Liver (tissue), 9 donors: ENCODE data around the gene LANCL3. TPM values are rescaled to one million over a fixed set of nuclear protein-coding genes. Genes with fewer than 3 reads are reported as not detected.

Experiments
- DNase-seq: peaks from one replicate; pipeline ENCODE4 v3.0.0-alpha.2; 2017; ENCODE audit warnings: low spot score
- H3K27ac ChIP-seq, 2 donors: one replicate each; pipeline ENCODE4 v1.7.0; 2013; ENCODE audit warnings: inconsistent platforms in 2 of 2, low read length in 2 of 2, control low read depth in 1 of 2, low read depth in 1 of 2, mild to moderate bottlenecking in 1 of 2
- H3K27me3 ChIP-seq, 4 donors: one replicate each; pipeline versions ENCODE4 v1.6.1 to v1.7.0; 2013; ENCODE audit warnings: low read length in 3 of 4, inconsistent platforms in 1 of 4, mild to moderate bottlenecking in 1 of 4, moderate library complexity in 1 of 4; ENCODE audit not compliant: control insufficient read depth in 4 of 4, insufficient read depth in 4 of 4
- H3K36me3 ChIP-seq, 4 donors: one replicate each; pipeline versions ENCODE4 v1.6.1 to v1.7.0; 2013; ENCODE audit warnings: low read length in 3 of 4, mild to moderate bottlenecking in 3 of 4, low read depth in 1 of 4, moderate library complexity in 1 of 4; ENCODE audit not compliant: control insufficient read depth in 4 of 4, insufficient read depth in 3 of 4
- H3K4me1 ChIP-seq, 4 donors: one replicate each; pipeline versions ENCODE4 v1.6.1 to v1.7.0; 2013; ENCODE audit warnings: low read length in 3 of 4, mild to moderate bottlenecking in 3 of 4, moderate library complexity in 1 of 4; ENCODE audit not compliant: control insufficient read depth in 4 of 4, insufficient read depth in 4 of 4
- H3K4me3 ChIP-seq, 3 donors: one replicate each; pipeline versions ENCODE4 v1.6.1 to v1.7.0; 2013; ENCODE audit warnings: low read length in 3 of 3, control low read depth in 1 of 3, low read depth in 1 of 3, mild to moderate bottlenecking in 1 of 3
- H3K9ac ChIP-seq, 2 donors: one replicate each; pipeline ENCODE4 v1.7.0; 2013; ENCODE audit warnings: low read length in 2 of 2, mild to moderate bottlenecking in 2 of 2, moderate library complexity in 2 of 2, control low read depth in 1 of 2, low read depth in 1 of 2
- H3K9me3 ChIP-seq, 4 donors: one replicate each; pipeline versions ENCODE4 v1.6.1 to v1.7.0; 2013; ENCODE audit warnings: low read length in 3 of 4; ENCODE audit not compliant: control insufficient read depth in 4 of 4
- CTCF ChIP-seq: fragments of 150-350 bp; IDR thresholded peaks from 2 replicates; pipeline ENCODE4 v1.5.1; 2017; ENCODE audit warnings: improper control_type of control experiment, low read depth, low read length; ENCODE audit not compliant: missing input control
- EGR1 ChIP-seq, 2 donors: IDR thresholded peaks; 2 replicates each; pipeline ENCODE4 v1.6.1; 2016 to 2018; ENCODE audit warnings: antibody characterized with exemption in 2 of 2, low read depth in 2 of 2
- FOXA1 ChIP-seq: IDR thresholded peaks from 2 replicates; pipeline ENCODE4 v1.6.1; 2016; ENCODE audit warnings: antibody characterized with exemption
- FOXA2 ChIP-seq: IDR thresholded peaks from 2 replicates; pipeline ENCODE4 v1.6.1; 2016; ENCODE audit warnings: antibody characterized with exemption
- HNF4G ChIP-seq: IDR thresholded peaks from 2 replicates; pipeline ENCODE4 v1.6.1; 2016; ENCODE audit warnings: antibody characterized with exemption
- JUND ChIP-seq, 2 donors: IDR thresholded peaks; 2 replicates each; pipeline ENCODE4 v1.6.1; 2016; ENCODE audit warnings: antibody characterized with exemption in 2 of 2
- MAX ChIP-seq: IDR thresholded peaks from 2 replicates; pipeline ENCODE4 v1.6.1; 2016; ENCODE audit warnings: antibody characterized with exemption
- RAD21 ChIP-seq, 2 donors: IDR thresholded peaks; 2 replicates each; pipeline ENCODE4 v1.6.1; 2016; ENCODE audit warnings: antibody characterized with exemption in 2 of 2, mild to moderate bottlenecking in 2 of 2
- REST ChIP-seq: IDR thresholded peaks from 2 replicates; pipeline ENCODE4 v1.6.1; 2016; ENCODE audit warnings: antibody characterized with exemption, mild to moderate bottlenecking
- RXRA ChIP-seq, 2 donors: IDR thresholded peaks; 2 replicates each; pipeline ENCODE4 v1.6.1; 2017 to 2018; ENCODE audit warnings: antibody characterized with exemption in 2 of 2, mild to moderate bottlenecking in 1 of 2
- SP1 ChIP-seq: IDR thresholded peaks from 2 replicates; pipeline ENCODE4 v1.6.1; 2018; ENCODE audit warnings: antibody characterized with exemption, mild to moderate bottlenecking
- TAF1 ChIP-seq: conservative IDR thresholded peaks from 2 replicates; pipeline ENCODE4 v1.6.1; 2016; ENCODE audit warnings: antibody characterized with exemption, mild to moderate bottlenecking
- YY1 ChIP-seq: IDR thresholded peaks from 2 replicates; pipeline ENCODE4 v1.6.1; 2016; ENCODE audit warnings: antibody characterized with exemption, mild to moderate bottlenecking
- WGBS: extraction: QIAGEN DNeasy Blood & Tissue Kit; methylation state at CpG from one replicate; pipeline ENCODE4 v1.1.7; 2013; 5-methylcytosine and 5-hydroxymethylcytosine counted together
- polyA plus RNA-seq, 2 donors: library from polyadenylated mRNA; stranded (reverse) in 1 of 2; unstranded in 1 of 2; fragments of 200-250 nt in 1 of 2; fragments of >200 nt in 1 of 2; fragmentation: Nextera tagmentation in 1 of 2; extraction: Ambion mirVana in 1 of 2; gene quantifications; one replicate each; pipeline versions ENCODE4 v1.2.1 to v1.2.3, GENCODE V29; 2013 to 2015
- total RNA-seq, 2 donors: library from RNA; depleted of rRNA; stranded (reverse); fragments of >200 nt; gene quantifications; one replicate each; pipeline ENCODE4 v1.2.3, GENCODE V29; 2014
- donor health status: healthy.
- donor health status: healthy.
- donor health status: healthy.
- donor health status: healthy.
- donor health status: healthy.

The LANCL3 gene
- total and polyA plus RNA-seq, 4 donors, result under 0.01 to 2.1 (median 0.01) TPM; not detected in 1

- no peak overlapping the region for H3K9ac ChIP-seq
- H3K27me3 ChIP-seq, result no peaks in the 10 kb centered on the region
- no peaks in the 10 kb centered on the region for H3K4me1 ChIP-seq
- no peak for DNase-seq
- H3K9me3 ChIP-seq, result no peaks in the 10 kb centered on the region
- H3K4me3 ChIP-seq, result no peak overlapping the region
- 94% methylated on average over 1 of the region's 1 CpG for WGBS
- H3K27ac ChIP-seq, result no peak overlapping the region
- H3K36me3 ChIP-seq, result no peaks in the 10 kb centered on the region
- TF ChIP-seq EGR1 (IDR thresholded peaks at IDR 0.05; ENCODE audit: low read depth in 2 of 2) (no peak), HNF4G (no peak), FOXA2 (no peak), MAX (no peak), RXRA (IDR thresholded peaks at IDR 0.05) (no peak), YY1 (no peak), TAF1 (no peak), SP1 (no peak), FOXA1 (no peak)
Observed at GRCh38 chrX:37677765-37678164, 106.3 kb downstream of the LANCL3 start.

GRCh38 chrX:37678574-37678973, 107.1 kb downstream of the LANCL3 start:
- WGBS, result 98% methylated on average over 1 of the region's 1 CpG
- DNase-seq, result no peak

More at GRCh38 chrX:37678574-37678973, 107.1 kb downstream of the LANCL3 start:
- Histone ChIP-seq H3K4me3 (no peak overlapping the region), H3K27ac (no peak overlapping the region), H3K9me3 (no peaks in the 10 kb centered on the region), H3K9ac (no peak overlapping the region), H3K36me3 (no peaks in the 10 kb centered on the region), H3K27me3 (no peaks in the 10 kb centered on the region), H3K4me1 (no peaks in the 10 kb centered on the region)
- TF ChIP-seq RAD21 (IDR thresholded peaks at IDR 0.05) (no peak), REST (no peak), YY1 (no peak), TAF1 (no peak), FOXA2 (no peak), CTCF (no peak), SP1 (no peak), MAX (no peak), JUND (IDR thresholded peaks at IDR 0.05) (no peak), EGR1 (IDR thresholded peaks at IDR 0.05; ENCODE audit: low read depth in 2 of 2) (no peak)
